H9 (cell line): ENCODE data around the gene ZNF750. TPM values are rescaled to one million over a fixed set of nuclear protein-coding genes. Genes with fewer than 3 reads are reported as not detected.

ENCODE experiments used
- DNase-seq: peaks from one replicate; pipeline ENCODE4 v3.0.0-alpha.2; 2017
- H2AFZ ChIP-seq: one replicate; pipeline ENCODE4 v1.6.1; 2013; ENCODE audit warnings: mild to moderate bottlenecking, low read length, control low read depth, moderate library complexity
- H2AK5ac ChIP-seq: 2 replicates; pipeline ENCODE4 v1.6.1; 2013; ENCODE audit warnings: low read length, control low read depth, mixed read lengths; ENCODE audit not compliant: insufficient read length
- H2BK120ac ChIP-seq: one replicate; pipeline ENCODE4 v1.6.1; 2013; ENCODE audit warnings: low read depth, mild to moderate bottlenecking, low read length, control low read depth, inconsistent platforms; ENCODE audit not compliant: poor library complexity, severe bottlenecking
- H2BK12ac ChIP-seq: 2 replicates; pipeline ENCODE4 v1.6.1; 2013; ENCODE audit warnings: low read length, control low read depth, mixed read lengths, low read depth; ENCODE audit not compliant: insufficient read length
- H2BK15ac ChIP-seq: 2 replicates; pipeline ENCODE4 v1.6.1; 2013; ENCODE audit warnings: low read depth, low read length, control low read depth
- H2BK20ac ChIP-seq: one replicate; pipeline ENCODE4 v1.6.1; 2013; ENCODE audit warnings: low read depth, mild to moderate bottlenecking, low read length, control low read depth, inconsistent platforms; ENCODE audit not compliant: poor library complexity, severe bottlenecking
- H2BK5ac ChIP-seq: 2 replicates; pipeline ENCODE4 v1.6.1; 2013; ENCODE audit warnings: low read length, control low read depth, mixed read lengths; ENCODE audit not compliant: insufficient read length
- H3K14ac ChIP-seq: 2 replicates; pipeline ENCODE4 v1.6.1; 2013; ENCODE audit warnings: low read length, control low read depth; ENCODE audit not compliant: insufficient read depth
- H3K18ac ChIP-seq: 2 replicates; pipeline ENCODE4 v1.6.1; 2013; ENCODE audit warnings: low read depth, mild to moderate bottlenecking, mixed read lengths, low read length, control low read depth; ENCODE audit not compliant: insufficient read length
- H3K23ac ChIP-seq: 2 replicates; pipeline ENCODE4 v1.6.1; 2013; ENCODE audit warnings: low read length, control low read depth, mixed read lengths, low read depth; ENCODE audit not compliant: insufficient read length
- H3K23me2 ChIP-seq: 2 replicates; pipeline ENCODE4 v1.6.1; 2013; ENCODE audit warnings: low read depth, mild to moderate bottlenecking, mixed read lengths, low read length, control low read depth; ENCODE audit not compliant: insufficient read length, poor library complexity, severe bottlenecking
- H3K27ac ChIP-seq: 2 replicates; pipeline ENCODE4 v1.5.1; 2013; ENCODE audit warnings: low read length, control low read depth, mixed read lengths, low read depth; ENCODE audit not compliant: insufficient read length
- H3K27me3 ChIP-seq: 2 replicates; pipeline ENCODE4 v1.6.1; 2013; ENCODE audit warnings: low read length, control low read depth, inconsistent platforms; ENCODE audit not compliant: insufficient read depth
- H3K4ac ChIP-seq: 2 replicates; pipeline ENCODE4 v1.6.1; 2013; ENCODE audit warnings: low read depth, mild to moderate bottlenecking, control low read depth, inconsistent platforms, low read length, moderate library complexity
- H3K4me1 ChIP-seq: 2 replicates; pipeline ENCODE4 v1.6.1; 2013; ENCODE audit warnings: low read length, control low read depth, inconsistent platforms; ENCODE audit not compliant: insufficient read depth
- H3K4me2 ChIP-seq: 2 replicates; pipeline ENCODE4 v1.6.1; 2013; ENCODE audit warnings: low read length, control low read depth, mixed read lengths; ENCODE audit not compliant: insufficient read length, insufficient read depth
- H3K56ac ChIP-seq: 2 replicates; pipeline ENCODE4 v1.6.1; 2013; ENCODE audit warnings: low read depth, mild to moderate bottlenecking, mixed read lengths, low read length, control low read depth; ENCODE audit not compliant: insufficient read length
- H3K79me1 ChIP-seq: 2 replicates; pipeline ENCODE4 v1.6.1; 2013; ENCODE audit warnings: low read depth, mild to moderate bottlenecking, moderate library complexity, low read length, control low read depth, inconsistent platforms; ENCODE audit not compliant: insufficient read depth, poor library complexity, severe bottlenecking
- H3K79me2 ChIP-seq: 2 replicates; pipeline ENCODE4 v1.6.1; 2013; ENCODE audit warnings: low read length, control low read depth, inconsistent platforms; ENCODE audit not compliant: insufficient read depth
- H3K9ac ChIP-seq: 2 replicates; pipeline ENCODE4 v1.6.1; 2013; ENCODE audit warnings: low read length, control low read depth, mixed read lengths; ENCODE audit not compliant: insufficient read length; ENCODE audit errors: extremely low read depth
- H3K9me3 ChIP-seq: one replicate; pipeline ENCODE4 v1.6.1; 2013; ENCODE audit warnings: low read depth, low read length, inconsistent platforms; ENCODE audit not compliant: control insufficient read depth
- H3T11ph ChIP-seq: one replicate; pipeline ENCODE4 v1.6.1; 2013; ENCODE audit warnings: mild to moderate bottlenecking, low read length, control low read depth, inconsistent platforms
- H4K20me1 ChIP-seq: one replicate; pipeline ENCODE4 v1.6.1; 2013; ENCODE audit not compliant: control insufficient read depth, insufficient read length, insufficient read depth
- H4K5ac ChIP-seq: 2 replicates; pipeline ENCODE4 v1.6.1; 2013; ENCODE audit warnings: low read depth, mild to moderate bottlenecking, mixed read lengths, low read length, control low read depth; ENCODE audit not compliant: insufficient read length
- H4K8ac ChIP-seq: replicated peaks from 2 replicates; pipeline ENCODE4 v1.6.1; 2013; ENCODE audit warnings: low read length, control low read depth, mixed read lengths, low read depth; ENCODE audit not compliant: insufficient read length
- H4K91ac ChIP-seq: 2 replicates; pipeline ENCODE4 v1.6.1; 2013; ENCODE audit warnings: low read depth, mild to moderate bottlenecking, moderate library complexity, mixed read lengths, low read length, control low read depth; ENCODE audit not compliant: insufficient read length
- H3K27ac Mint-ChIP-seq, 3 experiments: 2 replicates in 2 of 3; 3 replicates in 1 of 3; pipeline ENCODE4 v1.8.0; 2020 to 2021; ENCODE audit warnings: mixed read lengths in 3 of 3, mild to moderate bottlenecking in 1 of 3, moderate library complexity in 1 of 3
- H3K27me3 Mint-ChIP-seq: 2 replicates; pipeline ENCODE4 v1.8.0; 2021; ENCODE audit warnings: low read depth, mild to moderate bottlenecking, moderate library complexity, mixed read lengths
- H3K36me3 Mint-ChIP-seq, 3 experiments: 2 replicates in 2 of 3; 3 replicates in 1 of 3; pipeline ENCODE4 v1.8.0; 2020 to 2021; ENCODE audit warnings: low read depth in 3 of 3, mixed read lengths in 3 of 3; ENCODE audit not compliant: insufficient read depth in 1 of 3
- H3K4me1 Mint-ChIP-seq, 2 experiments: 2 replicates each; pipeline ENCODE4 v1.8.0; 2020; ENCODE audit warnings: mixed read lengths in 2 of 2
- H3K4me3 Mint-ChIP-seq, 2 experiments: 2 replicates in 1 of 2; 3 replicates in 1 of 2; pipeline ENCODE4 v1.8.0; 2020 to 2021; ENCODE audit warnings: mild to moderate bottlenecking in 2 of 2, mixed read lengths in 2 of 2, moderate library complexity in 1 of 2
- H3K9me3 Mint-ChIP-seq, 2 experiments: 2 replicates in 1 of 2; 3 replicates in 1 of 2; pipeline ENCODE4 v1.8.0; 2020; ENCODE audit warnings: mild to moderate bottlenecking in 2 of 2, mixed read lengths in 2 of 2, moderate library complexity in 1 of 2
- CTCF ChIP-seq: fragments of 200-600 bp; sonication (generic); conservative IDR thresholded peaks from 3 replicates; pipeline ENCODE4 v1.8.0; 2021; ENCODE audit warnings: antibody characterized with exemption, mild to moderate bottlenecking
- WGBS: extraction: QIAGEN DNeasy Blood & Tissue Kit; methylation state at CpG from one replicate; pipeline ENCODE4 v1.1.7; 2013; ENCODE audit warnings: missing lambda C conversion rate, low lambda C conversion rate, mixed read lengths; ENCODE audit not compliant: insufficient read length; ENCODE audit errors: extremely low coverage; 5-methylcytosine and 5-hydroxymethylcytosine counted together
- total RNA-seq: library from RNA; stranded (reverse); gene quantifications from 2 replicates; pipeline ENCODE4 v1.2.1, GENCODE V29; 2021

The ZNF750 gene
- total RNA-seq, 1 experiment from 2014 or later: not detected

GRCh38 chr17:82870091-82870491 is 30.3 kb upstream of the ZNF750 start:
- Histone ChIP-seq H3K27ac (no peak overlapping the region), H3K79me2 (no peaks in the 10 kb centered on the region; the same call in 1 of the 2 replicates), H2BK5ac (no peak overlapping the region), H3K4ac (no peak overlapping the region), H3K9me3 (no peaks in the 10 kb centered on the region), H2AK5ac (no peak overlapping the region), H4K8ac (no peak overlapping the region), H2BK120ac (no peak overlapping the region), H4K20me1 (no peaks in the 10 kb centered on the region), H3K23ac (no peak overlapping the region), H2BK15ac (no peak overlapping the region), H3K14ac (no peak overlapping the region; the same call in 1 of the 2 replicates), H3K18ac (no peak overlapping the region), H2BK12ac (no peak overlapping the region), H3K23me2 (peaks cover 3% of the 10 kb centered on the region), H3T11ph (no peak overlapping the region), H3K4me2 (no peak overlapping the region), H3K27me3 (no peaks in the 10 kb centered on the region), H3K56ac (no peak overlapping the region), H3K79me1 (peaks cover 3% of the 10 kb centered on the region), H2AFZ (no peak overlapping the region), H4K91ac (no peak overlapping the region), H3K9ac (no peak overlapping the region), H3K4me1 (no peaks in the 10 kb centered on the region), H4K5ac (no peak overlapping the region), H2BK20ac (no peak overlapping the region)
- peaks cover 9 to 29% (median 27%) of the 10 kb centered on the region in 3 experiments; a peak in 6 of 7 replicates for H3K36me3 Mint-ChIP-seq
- H3K9me3 Mint-ChIP-seq: no peaks in the 10 kb centered on the region
- WGBS: no CpG with 5 or more reads among the region's 35 CpGs
- DNase-seq: no peak
- no peak overlapping the region for H3K4me3 Mint-ChIP-seq
- H3K4me1 Mint-ChIP-seq: peaks cover 5 to 14% of the 10 kb centered on the region in 2 experiments
- H3K27ac Mint-ChIP-seq: peak overlapping the region in 1 of 3 experiments; percentile 82; a peak in 2 of 7 replicates
- no peaks in the 10 kb centered on the region; the same call in 1 of the 2 replicates for H3K27me3 Mint-ChIP-seq
- no peak for TF ChIP-seq CTCF
